Esophagus mucosa (tissue), 1 donor: ENCODE data around the gene SNX19. TPM values are rescaled to one million over a fixed set of nuclear protein-coding genes. Genes with fewer than 3 reads are reported as not detected.
"Not testable (repeated sequence)": the region's sequence is repeated elsewhere in the genome, so short reads cannot be mapped to it uniquely, and the experiment has no call there.

Source experiments
- ATAC-seq: fragments of 200-7000 bp; cut with Tn5 transposase; one replicate; pipeline ENCODE4 v1.9.1; 2020
- total RNA-seq: library from RNA; stranded (reverse); gene quantifications from one replicate; pipeline ENCODE4 v1.2.4, GENCODE V29; 2023
- donor health status: DM: yes; HTN: yes; CAD: no.

SNX19 gene, protein sequence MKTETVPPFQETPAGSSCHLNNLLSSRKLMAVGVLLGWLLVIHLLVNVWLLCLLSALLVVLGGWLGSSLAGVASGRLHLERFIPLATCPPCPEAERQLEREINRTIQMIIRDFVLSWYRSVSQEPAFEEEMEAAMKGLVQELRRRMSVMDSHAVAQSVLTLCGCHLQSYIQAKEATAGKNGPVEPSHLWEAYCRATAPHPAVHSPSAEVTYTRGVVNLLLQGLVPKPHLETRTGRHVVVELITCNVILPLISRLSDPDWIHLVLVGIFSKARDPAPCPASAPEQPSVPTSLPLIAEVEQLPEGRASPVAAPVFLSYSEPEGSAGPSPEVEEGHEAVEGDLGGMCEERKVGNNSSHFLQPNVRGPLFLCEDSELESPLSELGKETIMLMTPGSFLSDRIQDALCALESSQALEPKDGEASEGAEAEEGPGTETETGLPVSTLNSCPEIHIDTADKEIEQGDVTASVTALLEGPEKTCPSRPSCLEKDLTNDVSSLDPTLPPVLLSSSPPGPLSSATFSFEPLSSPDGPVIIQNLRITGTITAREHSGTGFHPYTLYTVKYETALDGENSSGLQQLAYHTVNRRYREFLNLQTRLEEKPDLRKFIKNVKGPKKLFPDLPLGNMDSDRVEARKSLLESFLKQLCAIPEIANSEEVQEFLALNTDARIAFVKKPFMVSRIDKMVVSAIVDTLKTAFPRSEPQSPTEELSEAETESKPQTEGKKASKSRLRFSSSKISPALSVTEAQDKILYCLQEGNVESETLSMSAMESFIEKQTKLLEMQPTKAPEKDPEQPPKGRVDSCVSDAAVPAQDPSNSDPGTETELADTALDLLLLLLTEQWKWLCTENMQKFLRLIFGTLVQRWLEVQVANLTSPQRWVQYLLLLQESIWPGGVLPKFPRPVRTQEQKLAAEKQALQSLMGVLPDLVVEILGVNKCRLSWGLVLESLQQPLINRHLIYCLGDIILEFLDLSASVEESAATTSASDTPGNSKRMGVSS
- total RNA-seq, result 27.2 TPM

DNA sequence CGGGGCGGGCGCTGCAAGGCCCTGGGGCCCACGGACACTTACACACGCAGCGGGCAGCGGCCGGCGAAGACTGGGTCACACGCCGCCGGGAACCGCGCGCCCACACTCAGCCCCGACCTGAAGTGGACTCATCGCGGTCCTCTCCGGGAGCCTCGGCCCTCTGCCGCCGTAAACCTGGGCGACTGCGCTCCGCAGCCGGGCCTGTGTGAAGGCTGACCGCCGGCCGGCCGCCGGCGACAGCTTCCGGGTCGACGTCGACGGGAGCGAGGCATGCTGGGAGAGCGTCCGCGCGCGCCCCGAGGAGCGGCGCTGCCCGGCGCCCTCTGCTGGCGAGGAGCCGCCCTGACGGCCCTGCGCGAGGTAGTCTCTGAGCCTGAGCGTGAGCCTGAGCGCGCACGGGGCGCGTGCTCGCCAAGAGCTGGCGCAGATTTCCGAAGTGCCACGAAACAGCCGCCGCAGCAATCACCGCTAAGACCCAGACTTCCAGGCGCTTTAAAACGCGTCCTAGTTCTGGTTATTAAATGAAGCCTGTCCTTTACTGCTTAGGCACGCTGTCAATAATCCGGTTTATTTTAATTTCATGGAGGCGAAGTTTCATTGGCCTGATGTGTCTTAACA lies at the start of gene SNX19:
SNX19 (minus strand) TSS at position 242 of the 618 bp plus-strand sequence. CDS start 540 bp downstream, outside the sequence.
- peak; percentile 100 for ATAC-seq

DNA sequence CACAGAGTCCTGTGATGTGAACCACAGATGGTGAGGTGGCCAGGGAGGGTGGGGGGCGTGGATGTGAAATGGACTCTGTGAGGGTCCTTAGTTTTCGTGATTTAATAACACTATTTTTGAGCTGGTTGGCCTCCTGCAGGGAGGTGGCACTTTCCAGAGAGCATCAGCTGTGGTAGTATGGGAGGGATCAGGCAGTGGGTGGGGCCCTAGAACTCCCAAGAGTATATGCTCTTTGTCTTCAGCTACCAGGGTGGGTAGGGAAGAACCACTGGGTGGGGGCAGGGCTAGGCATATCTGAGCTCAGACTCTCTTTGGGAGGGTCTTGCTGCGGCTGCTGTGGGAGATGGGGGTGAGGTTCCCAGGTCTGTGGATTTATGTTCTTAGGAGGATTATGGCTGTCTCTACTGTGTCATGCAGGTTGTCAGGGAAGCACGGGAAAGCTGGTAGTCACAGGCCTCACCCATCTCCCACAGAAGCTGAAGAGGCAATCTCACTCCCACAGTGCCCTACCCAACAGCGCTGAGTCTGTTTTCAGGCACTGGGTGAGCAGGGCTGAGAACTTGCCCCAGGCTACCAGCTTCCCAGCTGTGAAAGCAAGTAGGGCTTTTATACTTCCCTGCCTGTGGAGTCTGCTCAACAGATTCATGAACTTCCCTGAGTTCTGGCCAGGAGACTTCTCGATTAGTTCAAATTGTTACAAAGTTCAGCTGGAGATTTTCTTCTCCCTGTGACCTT lies 47.9 kb upstream of the SNX19 start:
- ATAC-seq, result peak; percentile 98

DNA sequence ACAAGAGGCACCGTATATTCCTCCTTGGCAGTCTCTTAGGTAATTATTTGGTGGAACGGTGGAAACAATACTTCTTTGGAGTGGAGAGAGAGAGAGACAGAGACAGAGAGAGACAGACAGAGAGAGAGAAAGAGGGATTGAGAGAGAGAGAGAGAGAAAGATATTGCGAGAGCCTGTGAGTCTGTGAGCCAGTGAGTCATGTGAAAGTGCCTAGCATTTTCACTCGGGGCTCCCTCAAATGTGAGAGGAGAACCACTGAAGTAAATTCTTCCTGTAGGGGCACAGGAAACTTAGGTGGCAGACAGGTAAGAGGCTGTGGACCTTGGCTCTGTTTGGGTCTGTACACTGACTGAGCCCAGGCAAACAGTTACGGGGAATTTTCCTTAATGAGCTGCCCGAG lies 31.6 kb upstream of the SNX19 start:
- peak; percentile 27 for ATAC-seq

DNA sequence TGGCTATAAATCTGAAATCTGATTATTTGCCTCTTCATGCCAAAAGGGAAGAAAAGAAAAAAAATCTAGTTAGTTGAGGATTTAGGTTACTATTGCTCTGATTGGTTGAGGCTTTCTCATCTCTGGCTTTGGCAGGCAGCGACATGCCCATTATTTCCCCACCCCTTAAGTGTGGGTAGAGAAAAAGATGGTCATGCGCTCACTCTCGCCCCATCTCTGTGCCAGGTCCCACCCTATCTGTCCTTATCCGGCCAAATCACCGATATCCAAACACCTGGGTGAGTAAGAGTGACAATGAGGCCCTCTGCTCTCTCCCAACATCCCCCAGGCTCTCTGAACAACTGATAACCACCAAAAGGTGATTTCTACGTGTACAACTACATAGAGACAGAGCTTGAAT lies 31.2 kb upstream of the SNX19 start:
- ATAC-seq, result peak; percentile 87

DNA sequence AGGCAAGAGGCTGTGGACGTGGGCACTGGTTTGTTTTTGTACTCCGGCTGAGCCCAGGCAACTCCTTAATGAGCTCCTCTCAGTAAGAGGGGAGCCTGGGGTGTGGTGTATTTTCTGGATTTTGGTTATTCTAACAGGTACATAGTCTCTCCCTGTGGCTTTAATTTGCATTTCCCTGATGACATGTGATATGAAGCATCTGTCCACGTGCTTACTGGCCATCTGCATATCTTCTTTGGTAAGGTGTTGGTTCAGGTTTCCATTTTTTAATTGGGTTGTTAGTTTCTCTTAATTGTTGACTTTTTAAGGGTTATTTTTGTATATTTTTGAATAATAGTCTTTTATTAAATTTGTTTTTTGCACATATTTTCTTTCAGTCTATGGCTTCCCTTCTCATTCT lies 30.8 kb upstream of the SNX19 start:
- peak; percentile 23 for ATAC-seq

DNA sequence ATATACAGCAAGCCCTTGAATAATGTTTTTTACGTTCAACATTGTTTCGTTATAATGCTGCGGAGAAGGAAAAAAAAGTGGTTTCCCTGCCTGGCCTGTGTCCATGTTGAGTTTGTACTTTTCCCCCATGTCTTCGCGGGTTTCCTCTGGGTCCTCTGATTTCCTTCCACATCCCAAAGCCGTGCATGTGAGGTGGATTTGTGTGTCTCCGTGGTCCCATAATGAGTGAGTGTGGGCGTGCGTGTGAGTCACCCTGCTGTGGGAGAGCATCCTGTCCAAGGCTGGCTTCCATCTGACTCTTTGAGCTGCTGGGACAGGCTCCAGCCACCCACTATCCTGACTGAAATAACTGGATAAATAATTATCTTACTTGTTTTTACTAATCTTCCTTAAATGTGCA lies 29.6 kb upstream of the SNX19 start:
- peak; percentile 67 for ATAC-seq

DNA sequence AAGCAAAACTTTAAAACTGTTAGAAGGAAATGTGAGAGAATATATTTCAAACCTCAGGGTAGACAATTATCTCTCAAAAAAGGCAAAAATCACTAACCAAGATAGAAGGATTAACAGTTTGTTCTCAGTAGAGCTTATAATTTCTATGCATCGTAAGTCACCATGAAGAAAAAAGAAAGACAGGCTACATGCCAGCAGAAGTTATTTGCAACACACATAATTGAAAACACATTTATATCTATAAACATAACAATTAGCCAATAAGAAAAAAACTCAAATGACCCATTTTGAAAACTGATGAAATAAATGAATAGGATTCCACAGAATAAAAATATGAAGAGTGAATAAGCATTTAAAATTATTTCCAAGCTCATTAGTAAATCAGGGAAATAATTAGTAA lies 24.4 kb upstream of the SNX19 start:
- ATAC-seq, result no peak

DNA sequence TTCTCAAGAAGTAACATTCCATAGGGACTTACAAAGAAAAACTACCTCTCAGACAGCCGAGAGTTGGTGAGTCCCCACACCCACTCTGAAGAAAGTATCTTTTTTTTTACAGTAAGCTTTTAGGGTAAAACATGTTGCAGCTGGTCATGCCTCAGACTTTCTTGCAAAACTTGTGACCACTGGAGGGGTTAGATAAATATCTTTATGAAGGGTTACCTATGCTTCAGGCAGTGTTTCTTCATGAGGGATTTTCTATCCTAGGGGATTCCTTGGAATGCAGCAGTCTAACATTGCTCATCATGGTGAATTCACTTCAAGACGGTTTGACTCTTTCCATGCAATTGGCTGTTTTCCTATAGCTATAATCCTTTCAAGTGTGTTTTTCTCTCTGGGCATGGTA lies 20.8 kb upstream of the SNX19 start:
- no peak for ATAC-seq

DNA sequence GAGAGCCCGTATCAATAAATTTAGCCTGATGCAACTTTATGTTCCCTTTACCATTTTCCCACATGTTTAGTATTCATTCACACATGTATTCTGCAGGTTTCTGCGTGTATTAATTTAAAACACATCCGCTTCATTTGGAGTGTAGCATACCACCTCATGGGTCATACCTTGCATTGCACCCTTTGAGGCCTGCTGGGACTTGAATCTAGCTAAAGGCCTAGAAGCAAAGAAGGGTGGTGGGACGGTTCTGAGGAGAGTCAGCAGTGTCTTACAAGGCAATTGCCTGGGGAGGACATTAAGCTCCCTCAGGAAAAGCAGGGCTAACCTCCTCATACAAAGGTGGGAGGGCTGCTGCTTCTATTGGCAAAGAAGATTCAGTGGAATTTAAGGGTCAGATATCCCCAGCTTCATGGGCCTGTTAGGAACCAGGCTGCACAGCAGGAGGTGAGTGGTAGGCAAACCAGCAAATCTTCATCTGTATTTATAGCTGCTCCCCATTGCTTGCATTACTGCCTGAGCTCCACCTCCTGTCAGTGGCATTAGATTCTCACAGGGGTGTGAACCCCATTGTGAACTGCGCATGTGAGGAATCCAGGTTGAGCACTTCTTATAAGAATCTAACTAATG lies 15.9 kb upstream of the SNX19 start:
- peak; percentile 26 for ATAC-seq

DNA sequence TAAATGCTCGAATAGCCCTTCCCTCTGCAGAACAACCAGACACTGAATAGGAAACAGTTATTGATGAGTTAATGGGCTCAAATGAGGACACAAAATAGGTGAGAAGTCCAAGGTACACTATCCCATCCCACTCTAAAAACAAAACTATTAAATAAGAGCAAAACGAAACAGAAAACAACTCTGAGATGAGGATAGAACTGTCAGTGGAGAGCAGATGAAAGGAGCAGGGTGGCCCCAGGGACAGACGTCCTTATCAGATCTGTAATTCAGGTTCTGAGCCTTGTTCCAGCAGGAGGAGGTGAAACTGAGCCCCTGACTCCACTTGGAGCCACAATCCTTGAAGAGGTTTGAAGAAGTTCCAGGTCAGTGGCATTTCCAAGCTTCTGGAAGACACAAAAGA lies 8.5 kb upstream of the SNX19 start:
- ATAC-seq, result no peak

DNA sequence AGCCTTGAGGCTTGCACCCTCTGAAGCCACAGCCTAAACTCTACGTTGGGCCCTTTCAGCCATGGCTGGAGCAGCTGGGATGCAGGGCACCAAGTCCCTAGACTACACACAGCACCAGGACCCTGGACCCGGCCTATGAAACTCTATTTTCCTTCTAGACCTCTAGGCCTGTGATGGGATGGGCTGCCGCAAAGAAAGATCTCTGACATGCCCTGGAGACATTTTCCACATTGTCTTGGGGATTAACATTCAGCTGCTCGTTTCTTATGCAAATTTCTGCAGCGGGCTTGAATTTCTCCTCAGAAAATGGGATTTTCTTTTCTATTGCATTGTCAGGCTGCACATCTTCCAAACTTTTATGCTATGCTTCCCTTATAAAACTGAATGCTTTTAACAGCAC lies 4.3 kb upstream of the SNX19 start:
- ATAC-seq, result not testable (repeated sequence)

DNA sequence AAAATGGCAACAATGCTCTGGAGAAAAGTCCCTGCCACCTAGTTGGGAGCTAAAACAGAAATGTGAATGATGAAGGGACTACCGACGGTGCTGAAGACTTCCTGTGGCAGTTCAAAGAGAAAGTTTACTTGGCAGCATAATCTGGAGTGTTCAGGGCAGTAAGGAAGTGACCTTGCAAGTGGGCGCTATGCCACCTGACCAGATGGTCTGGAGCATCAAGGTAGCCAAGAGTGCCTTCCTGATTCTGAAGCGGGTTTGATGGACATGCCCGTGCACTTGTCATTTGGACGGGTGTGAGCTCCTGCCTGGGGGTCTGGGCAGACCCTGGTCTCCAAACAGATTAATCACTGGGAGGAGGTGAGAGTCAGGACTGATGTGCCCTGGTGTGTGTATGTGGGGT lies 1.8 kb upstream of the SNX19 start:
- ATAC-seq, result no peak

DNA sequence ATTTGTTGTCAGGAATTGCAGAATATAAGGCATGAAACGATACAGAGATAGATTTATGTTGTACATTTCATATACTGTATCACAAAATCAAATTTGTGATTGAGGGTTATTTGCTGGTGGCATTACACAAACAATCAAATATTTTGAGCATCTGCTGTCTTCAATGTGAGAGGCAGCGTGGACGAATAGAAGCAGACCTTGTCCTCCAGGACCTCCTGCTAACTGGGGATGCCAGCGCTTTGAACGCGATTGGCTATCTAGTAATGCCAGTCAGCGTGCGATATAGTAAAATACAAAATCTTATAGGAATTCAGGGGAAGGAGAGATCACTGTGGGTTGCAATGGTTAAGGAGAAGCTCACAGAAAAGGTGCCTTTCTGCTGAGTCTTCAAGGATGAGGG lies 631 bp upstream of the SNX19 start:
- ATAC-seq, result no peak

DNA sequence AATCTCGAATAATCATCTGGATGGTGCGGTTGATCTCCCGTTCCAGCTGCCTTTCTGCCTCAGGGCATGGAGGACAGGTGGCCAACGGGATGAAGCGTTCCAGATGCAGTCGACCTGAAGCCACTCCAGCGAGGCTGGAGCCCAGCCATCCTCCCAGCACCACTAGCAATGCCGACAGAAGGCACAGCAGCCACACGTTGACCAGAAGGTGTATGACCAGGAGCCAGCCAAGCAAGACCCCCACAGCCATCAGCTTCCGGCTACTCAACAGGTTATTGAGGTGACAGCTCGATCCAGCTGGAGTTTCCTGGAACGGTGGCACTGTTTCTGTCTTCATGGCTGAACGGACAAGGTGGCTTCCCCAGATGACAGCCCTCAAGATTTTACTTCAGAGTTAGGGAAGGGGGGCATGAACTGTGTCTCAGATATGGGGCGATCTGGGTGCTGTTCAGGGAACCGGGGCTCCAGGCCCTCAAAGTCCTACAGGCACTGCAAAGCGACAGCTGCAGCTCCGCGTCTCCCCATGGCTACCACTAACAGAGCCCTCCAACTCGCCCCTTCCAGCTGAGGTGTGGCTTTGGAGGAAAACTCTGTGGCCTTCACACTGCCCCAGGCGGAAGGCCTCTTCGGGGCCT lies 559 bp downstream of the SNX19 start:
- peak; percentile 35 for ATAC-seq

DNA sequence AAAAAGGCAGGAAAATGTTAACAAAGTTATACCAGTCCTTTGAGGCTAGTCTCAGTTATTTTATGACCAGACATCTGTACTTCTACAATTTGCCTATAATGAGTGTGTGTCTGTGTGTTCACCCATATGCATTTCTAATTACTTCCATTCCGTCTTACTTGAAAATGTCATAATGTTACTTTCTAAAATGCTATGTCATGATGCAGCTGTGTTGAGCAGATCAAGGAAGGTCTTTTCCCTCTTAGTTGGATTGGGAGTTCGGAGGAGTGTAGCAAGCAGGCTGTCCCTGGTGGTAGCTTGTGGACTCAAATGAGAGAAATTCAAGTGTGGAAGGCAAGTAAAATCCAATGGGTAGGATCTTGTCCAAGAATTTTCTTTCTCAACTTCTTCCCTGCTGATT lies 3.0 kb downstream of the SNX19 start:
- ATAC-seq, result no peak

DNA sequence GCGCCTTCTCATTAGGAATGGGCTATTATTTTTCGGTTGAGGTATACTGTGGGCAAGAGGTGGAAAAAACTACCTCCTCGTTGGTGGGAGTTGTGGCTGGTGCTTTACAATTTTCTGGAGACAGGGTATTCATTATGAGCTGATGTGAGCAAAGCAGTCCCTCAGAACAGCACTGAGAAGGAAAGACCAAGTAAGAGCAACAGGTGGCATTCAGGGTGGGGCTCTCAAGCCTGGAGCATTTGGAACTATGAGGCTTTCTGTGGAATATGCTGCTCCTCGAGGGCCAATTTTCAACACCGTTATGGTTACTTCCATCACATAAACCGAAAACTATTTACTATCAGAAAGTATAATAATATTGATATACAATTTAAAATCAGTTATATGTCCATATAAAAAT lies 3.7 kb downstream of the SNX19 start:
- ATAC-seq, result no peak

DNA sequence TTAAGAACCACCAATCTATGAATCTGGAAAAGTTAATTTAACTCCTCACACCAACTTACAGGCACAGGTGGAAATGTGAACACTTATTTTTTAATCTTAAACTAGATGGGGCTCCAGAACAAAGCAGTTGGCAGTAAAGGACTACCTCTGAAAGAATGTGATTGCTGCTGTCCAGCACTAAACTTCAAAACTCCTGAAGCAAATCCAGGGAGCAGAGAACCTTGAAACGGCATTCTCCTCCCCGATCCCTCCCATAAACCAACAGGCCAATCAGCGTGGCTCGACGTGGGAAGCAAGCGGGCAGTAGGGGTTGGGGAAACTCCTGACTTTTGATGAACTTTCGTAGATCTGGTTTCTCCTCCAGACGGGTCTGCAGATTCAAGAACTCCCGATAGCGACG lies 5.0 kb downstream of the SNX19 start:
- ATAC-seq, result no peak

DNA sequence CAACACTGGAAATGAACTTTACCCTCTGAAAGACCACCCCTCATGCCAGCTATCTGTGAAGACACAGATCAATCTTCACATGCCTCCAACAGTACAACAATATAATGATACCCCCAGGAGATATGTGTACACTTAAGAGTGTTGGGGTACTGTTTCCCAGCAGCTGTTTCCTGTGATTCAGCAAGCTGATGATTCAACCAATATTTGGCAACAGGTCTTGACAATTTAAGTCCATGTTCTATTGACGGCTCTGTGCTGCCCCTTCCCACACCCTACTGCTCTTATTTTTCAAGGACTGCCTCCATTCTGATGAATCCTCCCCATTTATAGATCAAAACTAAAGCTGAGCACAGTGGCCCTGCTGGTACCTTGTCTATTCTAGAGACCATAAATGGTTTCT lies 6.6 kb downstream of the SNX19 start:
- peak; percentile 54 for ATAC-seq

DNA sequence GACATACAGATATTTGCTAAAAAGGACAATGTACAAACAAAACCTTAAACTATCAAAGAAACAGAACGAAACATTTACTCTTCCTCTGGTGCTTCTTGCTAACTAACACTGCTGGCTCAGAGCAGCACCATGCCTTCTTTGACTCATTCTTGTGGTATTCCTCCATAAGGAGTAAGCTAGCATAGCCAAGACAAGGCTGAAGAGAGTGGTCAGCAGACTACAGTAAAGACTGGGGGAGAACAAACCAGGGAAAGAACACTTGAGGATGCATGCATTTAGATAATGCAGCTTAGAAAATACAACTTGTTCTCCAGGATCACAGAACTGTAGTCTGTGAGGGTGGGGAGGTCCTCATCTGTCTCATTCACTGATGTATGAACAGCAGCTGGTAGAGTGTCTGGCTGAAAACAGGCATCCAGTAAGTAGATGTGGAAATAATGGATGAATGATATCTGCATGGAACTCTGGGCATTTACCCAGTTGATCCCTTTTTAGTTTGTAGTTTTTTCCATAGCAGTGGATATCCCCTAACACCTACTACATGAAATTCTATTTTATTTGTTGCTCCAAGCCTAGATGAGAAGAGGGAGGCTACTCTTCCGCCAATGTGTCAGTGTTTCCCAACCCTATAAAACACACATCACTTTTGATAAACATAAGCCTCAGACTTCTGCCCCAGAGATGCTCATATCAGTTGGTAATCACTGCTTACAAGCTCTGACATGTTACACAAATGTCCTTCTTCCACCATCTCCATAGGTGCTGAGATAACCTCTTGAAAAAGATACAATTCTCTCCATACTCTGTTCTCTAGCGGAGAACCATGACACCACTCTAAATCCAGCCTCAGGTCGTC lies 7.3 kb downstream of the SNX19 start:
- ATAC-seq, result no peak

DNA sequence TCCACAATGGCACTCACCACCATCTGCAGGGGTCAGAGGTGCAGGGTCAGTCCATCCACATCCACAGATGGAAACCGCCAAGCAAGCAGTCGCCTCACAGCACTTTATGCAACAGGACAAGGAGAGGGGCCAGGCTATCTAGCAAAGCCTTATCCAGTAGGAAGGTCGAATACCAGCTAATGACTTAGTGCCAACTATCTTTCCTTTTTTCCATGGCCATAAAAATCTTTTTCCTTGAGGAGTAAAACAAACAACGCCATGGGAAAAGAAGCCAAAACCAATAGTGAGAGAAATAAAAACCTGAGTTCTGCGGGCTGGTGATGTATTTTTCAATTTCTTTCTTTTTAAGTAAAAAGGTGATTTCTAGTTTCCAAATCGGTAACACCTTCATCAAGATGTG lies 8.2 kb downstream of the SNX19 start:
- no peak for ATAC-seq
